Measurements from ENCODE around the gene CDX1.

The CDX1 gene

DNA sequence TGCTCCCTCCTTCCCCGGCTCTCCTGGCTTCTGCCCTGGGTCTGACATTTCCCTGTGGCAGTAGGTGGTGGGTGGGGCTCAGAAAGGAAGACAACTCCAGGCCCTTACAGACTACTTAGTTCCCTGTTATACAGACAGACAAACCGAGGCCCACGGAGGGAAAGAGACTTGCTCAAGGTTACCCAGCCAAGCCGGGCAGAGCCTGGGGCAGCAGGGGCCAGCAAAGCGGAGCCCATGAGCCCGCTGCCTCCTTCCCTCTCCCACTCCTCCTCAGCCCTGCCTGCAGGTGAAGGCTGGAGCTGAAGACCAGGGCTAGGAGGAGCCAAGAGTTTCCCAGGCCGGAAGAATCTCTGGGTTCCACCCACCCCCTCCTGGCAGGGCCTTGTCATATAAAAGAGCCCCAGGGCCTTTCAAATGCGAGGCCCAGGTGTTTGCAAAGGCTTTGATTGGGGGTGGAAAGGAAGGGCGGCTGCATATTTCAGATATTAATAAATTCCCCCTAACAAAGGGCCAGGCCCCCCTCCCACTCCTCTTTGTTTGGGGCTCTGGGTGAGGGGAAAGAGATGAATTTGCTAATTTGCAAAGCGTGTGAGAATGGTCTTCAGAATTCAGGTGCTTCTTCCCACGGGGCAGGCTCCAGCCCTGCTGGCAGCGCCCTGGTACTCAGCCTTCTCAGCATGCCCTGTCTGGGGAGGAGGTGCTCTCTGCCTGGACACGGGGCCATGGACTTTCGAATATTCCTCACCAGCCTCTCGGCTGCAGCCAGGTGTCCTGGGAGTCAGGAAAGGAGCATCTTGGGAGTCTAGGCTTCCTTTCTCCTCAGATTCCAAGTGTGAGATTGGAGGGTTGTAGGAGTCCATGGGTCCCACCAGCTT, 44.8 kb downstream of the CDX1 start:
- TF ChIP-seq, protein P1, sequence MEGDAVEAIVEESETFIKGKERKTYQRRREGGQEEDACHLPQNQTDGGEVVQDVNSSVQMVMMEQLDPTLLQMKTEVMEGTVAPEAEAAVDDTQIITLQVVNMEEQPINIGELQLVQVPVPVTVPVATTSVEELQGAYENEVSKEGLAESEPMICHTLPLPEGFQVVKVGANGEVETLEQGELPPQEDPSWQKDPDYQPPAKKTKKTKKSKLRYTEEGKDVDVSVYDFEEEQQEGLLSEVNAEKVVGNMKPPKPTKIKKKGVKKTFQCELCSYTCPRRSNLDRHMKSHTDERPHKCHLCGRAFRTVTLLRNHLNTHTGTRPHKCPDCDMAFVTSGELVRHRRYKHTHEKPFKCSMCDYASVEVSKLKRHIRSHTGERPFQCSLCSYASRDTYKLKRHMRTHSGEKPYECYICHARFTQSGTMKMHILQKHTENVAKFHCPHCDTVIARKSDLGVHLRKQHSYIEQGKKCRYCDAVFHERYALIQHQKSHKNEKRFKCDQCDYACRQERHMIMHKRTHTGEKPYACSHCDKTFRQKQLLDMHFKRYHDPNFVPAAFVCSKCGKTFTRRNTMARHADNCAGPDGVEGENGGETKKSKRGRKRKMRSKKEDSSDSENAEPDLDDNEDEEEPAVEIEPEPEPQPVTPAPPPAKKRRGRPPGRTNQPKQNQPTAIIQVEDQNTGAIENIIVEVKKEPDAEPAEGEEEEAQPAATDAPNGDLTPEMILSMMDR (IDR thresholded peaks at IDR 0.05; ENCODE audit: unreplicated experiment in 3 of 3): no peak
- H3K9me3 Mint-ChIP-seq: no peaks in the 10 kb centered on the region
- no peak overlapping the region for H3K4me3 Mint-ChIP-seq
- peaks cover 7% of the 10 kb centered on the region for H3K27me3 Mint-ChIP-seq (ENCODE audit: low read depth)
- peaks cover 38% of the 10 kb centered on the region for H3K4me1 Mint-ChIP-seq
- no peaks in the 10 kb centered on the region for H3K36me3 Mint-ChIP-seq (ENCODE audit: low read depth)
- peak overlapping the region; percentile 61 to 81 (median 74) for H3K27ac Mint-ChIP-seq

DNA sequence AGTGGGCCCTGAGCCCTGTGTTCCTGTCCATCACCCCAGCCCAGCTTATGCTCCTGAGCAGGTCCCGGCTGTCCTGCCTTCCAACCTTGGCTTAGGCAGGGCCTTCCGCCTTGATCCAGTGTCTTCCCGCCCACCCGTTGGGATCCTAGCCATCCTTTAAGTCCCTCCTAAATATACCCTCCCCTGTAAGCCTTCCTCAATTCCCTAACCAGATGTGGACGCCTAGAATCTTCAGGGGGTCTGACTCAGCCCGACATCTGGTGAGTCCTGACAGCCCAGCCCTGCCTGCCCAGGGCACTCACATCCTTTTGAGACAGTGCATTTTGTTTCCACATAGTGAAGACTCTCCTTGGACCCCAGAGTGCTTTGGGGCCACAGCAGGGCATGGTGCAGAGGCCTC, 47.0 kb downstream of the CDX1 start:
- peak overlapping the region in 2 of 3 experiments; percentile 80 to 82 for H3K27ac Mint-ChIP-seq
- no peaks in the 10 kb centered on the region for H3K36me3 Mint-ChIP-seq (ENCODE audit: low read depth)
- H3K9me3 Mint-ChIP-seq: no peaks in the 10 kb centered on the region
- peaks cover 8% of the 10 kb centered on the region for H3K27me3 Mint-ChIP-seq (ENCODE audit: low read depth)
- TF ChIP-seq, protein P1 (IDR thresholded peaks at IDR 0.05; ENCODE audit: unreplicated experiment in 3 of 3): no peak
- no peak overlapping the region for H3K4me3 Mint-ChIP-seq
- peaks cover 53% of the 10 kb centered on the region for H3K4me1 Mint-ChIP-seq

DNA sequence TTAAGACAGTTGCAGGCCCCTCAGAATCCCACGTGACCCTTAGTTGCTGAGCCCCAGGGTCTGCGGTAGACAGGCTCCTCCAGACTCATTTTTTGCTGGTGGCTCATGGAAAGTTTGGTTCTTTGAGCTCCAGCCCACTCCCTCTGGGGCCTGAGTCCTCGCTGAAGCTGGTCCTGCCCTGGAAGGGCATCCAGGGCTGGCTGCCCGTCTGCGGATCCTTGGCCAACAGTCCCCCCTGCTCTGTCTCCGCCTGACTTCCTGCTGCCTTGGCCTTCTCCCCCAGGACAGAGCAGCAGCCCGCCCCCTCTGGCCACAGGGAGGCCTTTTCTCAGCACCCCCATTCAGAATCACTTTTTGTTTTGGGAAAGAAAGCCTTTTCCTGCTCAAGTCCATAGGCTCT, 47.7 kb downstream of the CDX1 start:
- peaks cover 8% of the 10 kb centered on the region for H3K27me3 Mint-ChIP-seq (ENCODE audit: low read depth)
- peaks cover 50% of the 10 kb centered on the region for H3K4me1 Mint-ChIP-seq
- H3K27ac Mint-ChIP-seq: peak overlapping the region in 2 of 3 experiments; percentile 71 to 82
- no peaks in the 10 kb centered on the region for H3K9me3 Mint-ChIP-seq
- TF ChIP-seq, protein P1 (IDR thresholded peaks at IDR 0.05; ENCODE audit: unreplicated experiment in 3 of 3): no peak
- H3K4me3 Mint-ChIP-seq: no peak overlapping the region
- no peaks in the 10 kb centered on the region for H3K36me3 Mint-ChIP-seq (ENCODE audit: low read depth)

DNA sequence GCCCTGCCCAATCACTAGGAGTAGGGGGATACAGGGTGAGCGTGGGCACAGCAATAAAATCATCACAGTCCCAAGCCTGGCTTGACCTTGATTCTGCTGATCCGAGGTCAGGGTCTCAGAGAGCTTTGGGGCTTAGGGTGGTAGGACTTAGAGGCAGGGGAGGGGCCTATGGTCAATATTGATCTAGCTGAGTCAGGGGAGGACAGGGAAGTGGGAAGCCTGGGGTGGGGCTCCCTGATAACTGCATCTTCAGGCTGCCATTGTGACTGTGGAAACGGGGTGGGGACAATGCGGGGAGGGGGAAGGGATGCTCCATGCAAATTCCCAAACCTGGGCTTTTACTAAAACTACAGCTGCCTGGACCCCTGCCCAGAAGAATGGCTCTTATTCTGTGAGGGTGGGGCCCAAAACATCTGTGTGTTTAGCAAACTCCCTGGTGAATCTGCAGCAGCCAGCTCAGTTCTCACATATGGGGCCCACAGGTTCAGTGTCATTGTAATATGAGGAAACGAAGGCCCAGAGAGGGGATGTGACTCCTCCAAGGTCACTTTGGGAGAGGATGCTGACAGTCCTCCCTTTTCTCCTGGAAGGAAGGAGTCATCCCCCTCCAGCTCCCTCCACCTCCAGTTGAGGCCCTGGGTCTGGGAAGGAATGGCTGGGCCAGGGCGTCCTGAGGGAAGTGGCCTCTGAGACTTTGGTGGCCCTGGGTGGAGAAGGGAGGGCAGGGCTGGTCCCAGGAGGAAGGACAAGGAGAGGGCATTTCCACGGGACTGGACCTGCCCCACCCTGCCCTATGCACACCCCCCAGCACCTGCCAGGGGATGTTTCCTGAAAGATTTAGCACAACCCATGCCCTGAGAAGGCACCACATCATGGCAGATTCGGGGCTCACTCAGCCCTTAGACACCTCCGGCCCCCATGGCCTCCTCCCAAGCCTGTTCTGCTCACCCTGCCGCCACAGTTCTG, 49.7 kb downstream of the CDX1 start:
- Mint-ChIP-seq H3K4me3 (no peak overlapping the region), H3K27ac (peak overlapping the region in 2 of 3 experiments; percentile 26 to 62), H3K4me1 (peaks cover 46% of the 10 kb centered on the region), H3K36me3 (ENCODE audit: low read depth) (no peaks in the 10 kb centered on the region), H3K27me3 (ENCODE audit: low read depth) (peaks cover 8% of the 10 kb centered on the region), H3K9me3 (no peaks in the 10 kb centered on the region)
- TF ChIP-seq, protein P1 (IDR thresholded peaks at IDR 0.05; ENCODE audit: unreplicated experiment in 3 of 3): no peak

DNA sequence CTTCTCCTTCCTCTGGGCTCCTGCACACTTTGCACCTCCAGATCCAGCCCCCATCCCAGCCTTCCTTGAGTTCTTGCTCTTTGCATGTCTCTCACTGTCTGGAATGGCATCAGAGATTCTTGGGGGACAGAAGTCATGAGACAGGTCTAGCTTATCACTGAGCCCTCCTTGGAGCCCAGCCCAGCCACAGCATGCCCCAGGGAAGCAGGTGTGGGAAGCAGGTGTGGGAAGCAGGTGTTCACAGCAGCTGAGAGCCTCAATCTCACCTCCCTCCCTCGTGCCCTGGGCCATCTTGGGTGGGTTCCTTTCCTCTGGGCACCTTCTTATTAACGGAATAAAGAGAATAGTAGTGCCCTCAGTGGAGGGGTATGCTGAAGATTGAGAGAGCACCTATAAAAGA, 50.5 kb downstream of the CDX1 start:
- Mint-ChIP-seq H3K4me1 (peaks cover 42% of the 10 kb centered on the region), H3K4me3 (no peak overlapping the region), H3K27ac (peak overlapping the region in 2 of 3 experiments; percentile 21 to 26), H3K27me3 (ENCODE audit: low read depth) (peaks cover 8% of the 10 kb centered on the region), H3K36me3 (ENCODE audit: low read depth) (no peaks in the 10 kb centered on the region), H3K9me3 (no peaks in the 10 kb centered on the region)
- TF ChIP-seq, protein P1 (IDR thresholded peaks at IDR 0.05; ENCODE audit: unreplicated experiment in 3 of 3): no peak
